NCI-H2227 (cell line): ENCODE results near the gene ANAPC4.

Experiments used
- DNase-seq: peaks from one replicate; lab custom pipeline; 2025; ENCODE audit not compliant: unreplicated experiment; lab: John Stamatoyannopoulos, UW

The ANAPC4 gene

GRCh38 chr4:25430630-25431029 lies 53.6 kb downstream of the ANAPC4 start:
- no peak for DNase-seq

- no peak for DNase-seq
Observed at GRCh38 chr4:25433966-25434827, 57.1 kb downstream of the ANAPC4 start.

GRCh38 chr4:25437926-25438325 lies 60.9 kb downstream of the ANAPC4 start:
- no peak for DNase-seq

- DNase-seq = peak; percentile 79
Observed at GRCh38 chr4:25439918-25440477, 62.9 kb downstream of the ANAPC4 start.

- DNase-seq = no peak
Observed at GRCh38 chr4:25440478-25441030, 63.5 kb downstream of the ANAPC4 start.

GRCh38 chr4:25441519-25442117 lies 64.6 kb downstream of the ANAPC4 start:
- DNase-seq = peak; percentile 65

GRCh38 chr4:25442863-25443307 lies 65.8 kb downstream of the ANAPC4 start:
- DNase-seq = no peak

- DNase-seq = no peak
Observed at GRCh38 chr4:25443851-25444250, 66.8 kb downstream of the ANAPC4 start.

GRCh38 chr4:25446611-25447010 lies 69.5 kb downstream of the ANAPC4 start:
- DNase-seq = no peak

- no peak for DNase-seq
Observed at GRCh38 chr4:25448379-25449109, 71.5 kb downstream of the ANAPC4 start.

GRCh38 chr4:25449270-25449669 lies 72.2 kb downstream of the ANAPC4 start:
- DNase-seq = no peak

GRCh38 chr4:25449688-25450087 lies 72.6 kb downstream of the ANAPC4 start:
- DNase-seq = no peak

- DNase-seq = no peak
Observed at GRCh38 chr4:25450491-25450901, 73.4 kb downstream of the ANAPC4 start.

- DNase-seq = no peak
Observed at GRCh38 chr4:25451676-25452075, 74.6 kb downstream of the ANAPC4 start.

GRCh38 chr4:25452081-25452480 lies 75.0 kb downstream of the ANAPC4 start:
- DNase-seq = no peak

GRCh38 chr4:25454476-25454875 lies 77.4 kb downstream of the ANAPC4 start:
- DNase-seq = no peak

- no peak for DNase-seq
Observed at GRCh38 chr4:25457053-25457715, 80.1 kb downstream of the ANAPC4 start.

GRCh38 chr4:25466966-25467697 lies 90.1 kb downstream of the ANAPC4 start:
- no peak for DNase-seq

- no peak for DNase-seq
Observed at GRCh38 chr4:25467843-25468242, 90.8 kb downstream of the ANAPC4 start.
